Testis (tissue), 3 donors: ENCODE data around the gene CTNNA1. TPM values are rescaled to one million over a fixed set of nuclear protein-coding genes. Genes with fewer than 3 reads are reported as not detected.

Experiments
- DNase-seq: peaks from one replicate; pipeline ENCODE4 v3.0.0-alpha.2; 2019
- H3K27ac ChIP-seq, 2 donors: fragments of 200-600 bp; sonication (generic); one replicate each; pipeline ENCODE4 v1.5.1; 2019
- H3K27me3 ChIP-seq: fragments of 200-600 bp; sonication (generic); one replicate; pipeline ENCODE4 v1.5.1; 2019
- H3K36me3 ChIP-seq: fragments of 200-600 bp; sonication (generic); one replicate; pipeline ENCODE4 v1.5.1; 2017; ENCODE audit warnings: low read depth; ENCODE audit errors: missing control alignments
- H3K4me1 ChIP-seq: fragments of 200-600 bp; sonication (generic); one replicate; pipeline ENCODE4 v1.5.1; 2019
- H3K4me3 ChIP-seq, 2 donors: fragments of 200-600 bp; sonication (generic); one replicate each; pipeline ENCODE4 v1.5.1; 2017 to 2019
- H3K9me3 ChIP-seq: fragments of 200-600 bp; sonication (generic); one replicate; pipeline ENCODE4 v1.5.1; 2017
- POLR2A ChIP-seq: fragments of 450-650 bp; IDR thresholded peaks from one replicate; pipeline ENCODE4 v1.6.1; 2017; ENCODE audit warnings: antibody characterized with exemption, mild to moderate bottlenecking, moderate library complexity
- WGBS, 2 donors: methylation state at CpG; one replicate each; pipeline ENCODE4 v1.1.5; 2018; 5-methylcytosine and 5-hydroxymethylcytosine counted together
- intact Hi-C: fragments of 100-400 bp; cut with DNase I; formaldehyde crosslinking; loops from one replicate; pipeline ENCODE4 v1.15.1; 2023; ENCODE audit warnings: low total_unique reads
- polyA plus RNA-seq: library from polyadenylated mRNA; stranded (reverse); fragments of 350-450 nt; fragmentation: Illumina TruSeq; extraction: RNeasy Lipid Tissue Mini Kit (QIAGEN cat#74804); gene quantifications from one replicate; pipeline ENCODE4 v1.2.3, GENCODE V29; 2014; ENCODE audit warnings: low read depth, low replicate concordance; ENCODE audit not compliant: insufficient read depth
- total RNA-seq, 2 donors: library from RNA; depleted of rRNA; stranded (reverse); fragments of >200 nt; gene quantifications; one replicate each; pipeline ENCODE4 v1.2.3, GENCODE V29; 2016
- TF ChIP-seq, protein P1 (sequence below), 3 experiments: fragments of 450-650 bp in 2 of 3; fragments of 200-600 bp in 1 of 3; sonication (generic) in 1 of 3; IDR thresholded peaks; one replicate each; pipeline ENCODE4 v1.5.1; 2016 to 2019; ENCODE audit warnings: antibody characterized with exemption in 3 of 3, mild to moderate bottlenecking in 2 of 3, moderate library complexity in 1 of 3

CTNNA1 gene
- total and polyA plus RNA-seq, 3 donors from 2014 or later = 107 to 154 (median 135) TPM

DNA sequence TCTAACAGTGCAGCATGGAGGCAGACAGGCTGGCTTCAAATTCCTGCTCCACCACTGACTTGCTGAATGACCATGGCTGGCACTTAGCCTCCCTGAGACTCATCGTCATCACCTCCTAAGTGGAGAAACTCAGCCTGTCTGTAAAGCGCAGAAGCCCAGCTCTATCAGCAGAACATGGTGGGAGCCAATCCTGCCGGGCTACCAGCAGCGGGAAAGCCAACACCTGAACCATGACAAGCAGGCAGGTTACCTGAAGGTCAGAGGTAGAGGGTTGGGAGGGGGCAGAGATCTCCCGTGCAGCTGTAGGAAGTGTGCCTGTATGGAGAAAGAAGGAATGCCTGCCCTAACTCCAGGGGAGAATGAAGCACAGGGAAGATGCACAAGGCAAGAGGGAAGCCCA, 194.6 kb downstream of the CTNNA1 start:
- no peak overlapping the region for H3K27ac ChIP-seq

DNA sequence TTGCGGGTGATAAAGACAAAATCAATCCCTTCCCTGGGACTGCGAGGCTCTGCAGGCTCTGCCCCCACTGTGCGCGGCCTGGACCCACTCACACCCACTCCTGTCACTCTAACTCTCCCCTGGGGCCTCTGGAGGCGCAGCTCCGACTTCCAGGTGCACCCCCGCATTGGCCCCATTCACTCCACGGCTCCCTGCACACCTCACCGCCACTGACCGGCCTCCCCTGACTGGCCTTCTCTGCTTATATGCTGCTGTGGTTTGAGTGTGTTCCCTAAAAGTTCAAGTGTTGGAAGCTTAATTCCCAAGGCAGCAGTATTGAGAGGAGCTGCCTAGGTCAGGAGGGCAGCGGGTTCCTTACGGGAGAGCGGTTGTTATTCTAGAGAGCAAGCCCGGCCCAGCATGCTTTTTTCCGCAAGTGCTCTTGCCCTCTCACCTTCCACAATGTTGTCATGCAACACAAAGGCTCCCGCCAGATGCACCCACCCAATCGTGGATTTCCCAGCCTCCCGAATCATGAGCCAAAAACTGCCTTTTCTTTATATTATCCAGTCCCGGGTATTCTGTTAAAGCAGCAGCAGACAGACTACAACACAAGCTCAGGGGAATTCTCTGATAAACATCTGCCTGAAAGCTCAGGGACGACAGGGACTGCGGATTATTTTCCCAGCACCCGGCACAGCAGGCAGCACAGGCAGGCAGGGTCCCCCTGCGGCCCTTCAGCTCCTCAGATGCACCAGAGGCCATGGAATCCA, 195.4 kb downstream of the CTNNA1 start:
- 63 to 67% methylated on average over 21 to 23 of the region's 23 CpGs for WGBS, 2 donors
- Histone ChIP-seq H3K9me3 (no peaks in the 10 kb centered on the region), H3K27ac (no peak overlapping the region)

More for the DNA sequence above, 194.6 kb downstream of the CTNNA1 start:
- DNase-seq = no peak
- H3K4me3 ChIP-seq = no peak overlapping the region
- no peaks in the 10 kb centered on the region for H3K36me3 ChIP-seq
- intact Hi-C loops = no loop called here
- H3K4me1 ChIP-seq = peaks cover 29% of the 10 kb centered on the region
- no peak for TF ChIP-seq POLR2A
- TF ChIP-seq, protein P1, sequence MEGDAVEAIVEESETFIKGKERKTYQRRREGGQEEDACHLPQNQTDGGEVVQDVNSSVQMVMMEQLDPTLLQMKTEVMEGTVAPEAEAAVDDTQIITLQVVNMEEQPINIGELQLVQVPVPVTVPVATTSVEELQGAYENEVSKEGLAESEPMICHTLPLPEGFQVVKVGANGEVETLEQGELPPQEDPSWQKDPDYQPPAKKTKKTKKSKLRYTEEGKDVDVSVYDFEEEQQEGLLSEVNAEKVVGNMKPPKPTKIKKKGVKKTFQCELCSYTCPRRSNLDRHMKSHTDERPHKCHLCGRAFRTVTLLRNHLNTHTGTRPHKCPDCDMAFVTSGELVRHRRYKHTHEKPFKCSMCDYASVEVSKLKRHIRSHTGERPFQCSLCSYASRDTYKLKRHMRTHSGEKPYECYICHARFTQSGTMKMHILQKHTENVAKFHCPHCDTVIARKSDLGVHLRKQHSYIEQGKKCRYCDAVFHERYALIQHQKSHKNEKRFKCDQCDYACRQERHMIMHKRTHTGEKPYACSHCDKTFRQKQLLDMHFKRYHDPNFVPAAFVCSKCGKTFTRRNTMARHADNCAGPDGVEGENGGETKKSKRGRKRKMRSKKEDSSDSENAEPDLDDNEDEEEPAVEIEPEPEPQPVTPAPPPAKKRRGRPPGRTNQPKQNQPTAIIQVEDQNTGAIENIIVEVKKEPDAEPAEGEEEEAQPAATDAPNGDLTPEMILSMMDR (IDR thresholded peaks at IDR 0.05) = no peak
- H3K27me3 ChIP-seq = no peaks in the 10 kb centered on the region
- WGBS, 2 donors = 90 to 91% methylated on average over 5 of the region's 5 CpGs
- no peaks in the 10 kb centered on the region for H3K9me3 ChIP-seq

DNA sequence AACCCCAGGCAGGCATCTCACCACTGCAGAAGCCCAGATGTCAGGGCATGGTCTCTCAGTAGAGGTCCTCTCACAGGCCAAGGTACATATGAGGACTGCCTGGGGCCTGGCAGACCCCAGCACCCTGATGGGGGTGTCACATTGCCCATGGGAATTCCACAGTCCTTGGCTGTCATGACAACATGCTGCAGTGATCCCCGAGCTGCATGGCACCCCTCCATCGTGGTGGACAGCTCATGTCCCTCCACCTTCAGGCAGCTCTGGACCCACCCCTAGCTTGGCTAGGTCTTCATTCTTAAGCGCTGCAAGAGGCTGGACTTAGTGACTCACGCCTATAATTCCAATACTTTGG, 196.0 kb downstream of the CTNNA1 start:
- no peaks in the 10 kb centered on the region for H3K27me3 ChIP-seq
- H3K27ac ChIP-seq = no peak overlapping the region
- H3K4me1 ChIP-seq = peaks cover 42% of the 10 kb centered on the region
- intact Hi-C loops = no loop called here
- TF ChIP-seq, protein P1 (IDR thresholded peaks at IDR 0.05) = no peak
- no peaks in the 10 kb centered on the region for H3K36me3 ChIP-seq
- no peak overlapping the region for H3K4me3 ChIP-seq
- no peaks in the 10 kb centered on the region for H3K9me3 ChIP-seq
- DNase-seq = no peak
- 70 to 94% methylated on average over 2 to 4 of the region's 4 CpGs for WGBS, 2 donors

More for the DNA sequence above, 195.4 kb downstream of the CTNNA1 start:
- no peak overlapping the region for H3K4me3 ChIP-seq
- intact Hi-C loops = no loop called here
- no peaks in the 10 kb centered on the region for H3K36me3 ChIP-seq
- no peaks in the 10 kb centered on the region for H3K27me3 ChIP-seq
- DNase-seq = peak; percentile 55
- H3K4me1 ChIP-seq = peaks cover 37% of the 10 kb centered on the region
- TF ChIP-seq POLR2A = no peak
- TF ChIP-seq, protein P1 (IDR thresholded peaks at IDR 0.05) = no peak

DNA sequence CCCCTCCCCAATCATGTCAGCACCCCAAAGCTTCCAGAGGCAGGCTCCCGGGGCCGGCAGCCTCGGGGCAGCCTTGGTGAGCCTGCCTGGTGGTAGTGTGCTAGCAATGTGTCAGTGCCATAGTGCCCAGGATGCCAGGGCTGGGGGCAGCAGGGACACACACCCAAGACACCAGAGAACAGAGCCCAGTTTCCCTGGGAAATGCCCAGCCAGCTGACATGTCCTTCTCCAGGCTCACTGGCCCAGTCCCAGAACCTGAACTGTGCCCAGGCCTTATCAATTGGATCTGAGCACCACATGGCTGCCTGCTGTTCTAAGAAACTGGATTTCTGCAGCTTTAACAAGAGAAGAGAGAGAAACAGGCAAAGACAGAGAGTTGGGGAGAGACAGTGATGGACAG, 196.8 kb downstream of the CTNNA1 start:
- TF ChIP-seq, protein P1 (IDR thresholded peaks at IDR 0.05) = no peak
- no peak for TF ChIP-seq POLR2A
- Histone ChIP-seq H3K36me3 (no peaks in the 10 kb centered on the region), H3K9me3 (no peaks in the 10 kb centered on the region), H3K27me3 (no peaks in the 10 kb centered on the region), H3K27ac (peak overlapping the region in 1 of 2 donors; percentile 25), H3K4me1 (peaks cover 42% of the 10 kb centered on the region), H3K4me3 (no peak overlapping the region)
- 54 to 71% methylated on average over 3 of the region's 3 CpGs for WGBS, 2 donors
- intact Hi-C loops = no loop called here
- DNase-seq = peak; percentile 54
